GM23338 (cell line): ENCODE measurements around the gene KRT37. TPM values are rescaled to one million over a fixed set of nuclear protein-coding genes. Genes with fewer than 3 reads are reported as not detected.

ENCODE experiments used
- ATAC-seq: fragments of 200-7000 bp; cut with Tn5 transposase; 3 replicates; pipeline ENCODE4 v1.9.1; 2020
- DNase-seq: peaks from one replicate; pipeline ENCODE4 v3.0.0-alpha.2; 2015; ENCODE audit warnings: low spot score
- H2AFZ ChIP-seq: fragments of 200-600 bp; sonication (generic); 2 replicates; pipeline ENCODE4 v1.8.0; 2016; ENCODE audit warnings: antibody characterized with exemption, mild to moderate bottlenecking, moderate library complexity
- H3F3A ChIP-seq: fragments of 200-600 bp; sonication (generic); replicated peaks from 2 replicates; pipeline ENCODE4 v1.8.0; 2017; ENCODE audit warnings: antibody characterized with exemption, mixed run types, low read depth
- H3K27ac ChIP-seq: fragments of 200-600 bp; sonication (generic); 2 replicates; pipeline ENCODE4 v1.6.1; 2016; ENCODE audit warnings: low read depth
- H3K27me3 ChIP-seq: fragments of 200-600 bp; sonication (generic); 2 replicates; pipeline ENCODE4 v1.8.0; 2016; ENCODE audit warnings: mild to moderate bottlenecking, mixed run types, moderate library complexity; ENCODE audit not compliant: insufficient read depth
- H3K36me3 ChIP-seq: fragments of 200-600 bp; sonication (generic); 2 replicates; pipeline ENCODE4 v1.8.0; 2016; ENCODE audit warnings: mild to moderate bottlenecking; ENCODE audit not compliant: insufficient read depth
- H3K4me1 ChIP-seq: fragments of 200-600 bp; sonication (generic); 2 replicates; pipeline ENCODE4 v1.8.0; 2016; ENCODE audit warnings: mild to moderate bottlenecking, moderate library complexity; ENCODE audit not compliant: insufficient read depth
- H3K4me2 ChIP-seq: fragments of 200-600 bp; sonication (generic); 2 replicates; pipeline ENCODE4 v1.7.1; 2017; ENCODE audit warnings: mixed run types
- H3K4me3 ChIP-seq: fragments of 200-600 bp; sonication (generic); 2 replicates; pipeline ENCODE4 v1.6.1; 2016; ENCODE audit warnings: mixed run types
- H3K79me2 ChIP-seq: fragments of 200-600 bp; sonication (generic); replicated peaks from 2 replicates; pipeline ENCODE4 v1.8.0; 2017; ENCODE audit warnings: mild to moderate bottlenecking; ENCODE audit not compliant: insufficient read depth
- H3K9me2 ChIP-seq: fragments of 200-600 bp; sonication (generic); 2 replicates; pipeline ENCODE4 v1.8.0; 2017; ENCODE audit not compliant: insufficient read depth
- H4K20me1 ChIP-seq: fragments of 200-600 bp; sonication (generic); replicated peaks from 2 replicates; pipeline ENCODE4 v1.8.0; 2017; ENCODE audit warnings: mild to moderate bottlenecking; ENCODE audit not compliant: insufficient read depth
- H3K27ac Mint-ChIP-seq: 2 replicates; pipeline ENCODE4 v1.8.0; 2020; ENCODE audit warnings: inconsistent platforms, mild to moderate bottlenecking, moderate library complexity, mixed read lengths
- H3K27me3 Mint-ChIP-seq: 3 replicates; pipeline ENCODE4 v1.8.0; 2022; ENCODE audit warnings: low read depth, mild to moderate bottlenecking, moderate library complexity, mixed read lengths, inconsistent platforms; ENCODE audit not compliant: insufficient read depth, poor library complexity
- H3K36me3 Mint-ChIP-seq: 3 replicates; pipeline ENCODE4 v1.8.0; 2021; ENCODE audit warnings: low read depth, mild to moderate bottlenecking, inconsistent platforms, moderate library complexity, mixed read lengths
- H3K4me1 Mint-ChIP-seq: 3 replicates; pipeline ENCODE4 v1.8.0; 2020; ENCODE audit warnings: mild to moderate bottlenecking, inconsistent platforms, mixed read lengths
- H3K4me3 Mint-ChIP-seq: 3 replicates; pipeline ENCODE4 v1.8.0; 2021; ENCODE audit warnings: moderate library complexity, mild to moderate bottlenecking, inconsistent platforms, mixed read lengths
- H3K9me3 Mint-ChIP-seq: 3 replicates; pipeline ENCODE4 v1.8.0; 2020; ENCODE audit warnings: moderate library complexity, mild to moderate bottlenecking, inconsistent platforms, mixed read lengths
- CREB1 ChIP-seq: fragments of 250-450 bp; sonication (Bioruptor Pico); IDR thresholded peaks from 2 replicates; pipeline ENCODE4 v1.5.0; 2020; ENCODE audit warnings: low read depth, mild to moderate bottlenecking, moderate library complexity
- CTCF ChIP-seq, 2 experiments: fragments of 200-600 bp in 1 of 2; sonication (generic) in 1 of 2; conservative IDR thresholded peaks; 2 replicates each; pipeline versions ENCODE4 v1.5.1 to v1.6.1; 2016 to 2017; ENCODE audit warnings: antibody characterized with exemption in 2 of 2, low read depth in 2 of 2, mild to moderate bottlenecking in 2 of 2, moderate library complexity in 1 of 2
- ETS1 ChIP-seq: IDR thresholded peaks from 2 replicates; pipeline ENCODE4 v1.6.1; 2016; ENCODE audit warnings: antibody characterized with exemption
- EZH2 ChIP-seq: fragments of 200-600 bp; sonication (generic); IDR thresholded peaks from one replicate; pipeline ENCODE4 v1.8.0; 2017; ENCODE audit warnings: antibody characterized with exemption, mild to moderate bottlenecking, low read depth; ENCODE audit not compliant: unreplicated experiment
- EZH2phosphoT487 ChIP-seq: fragments of 200-600 bp; sonication (generic); IDR thresholded peaks from one replicate; pipeline ENCODE4 v1.8.1; 2018; ENCODE audit warnings: antibody characterized with exemption; ENCODE audit not compliant: unreplicated experiment
- JUNB ChIP-seq: IDR thresholded peaks from one replicate; pipeline ENCODE4 v1.6.1; 2016; ENCODE audit warnings: antibody characterized with exemption; ENCODE audit not compliant: unreplicated experiment
- NANOG ChIP-seq: IDR thresholded peaks from 2 replicates; pipeline ENCODE4 v1.6.1; 2016; ENCODE audit warnings: antibody characterized with exemption, borderline replicate concordance
- POLR2AphosphoS5 ChIP-seq: IDR thresholded peaks from 2 replicates; pipeline ENCODE4 v1.6.1; 2016; ENCODE audit warnings: antibody characterized with exemption, low read depth
- REST ChIP-seq: IDR thresholded peaks from one replicate; pipeline ENCODE4 v1.6.1; 2018; ENCODE audit warnings: antibody characterized with exemption; ENCODE audit not compliant: unreplicated experiment
- STAT1 ChIP-seq: IDR thresholded peaks from one replicate; pipeline ENCODE4 v1.6.1; 2016; ENCODE audit warnings: antibody characterized with exemption; ENCODE audit not compliant: unreplicated experiment
- ZNF114 ChIP-seq: fragments of 250-450 bp; sonication (Bioruptor Pico); IDR thresholded peaks from 2 replicates; pipeline ENCODE4 v1.5.0; 2020; ENCODE audit warnings: mild to moderate bottlenecking, moderate library complexity
- ZNF331 ChIP-seq: fragments of 250-450 bp; sonication (Bioruptor Pico); IDR thresholded peaks from 2 replicates; pipeline ENCODE4 v1.5.0; 2020; ENCODE audit warnings: low read depth, mild to moderate bottlenecking, moderate library complexity
- ZNF462 ChIP-seq: fragments of 250-450 bp; sonication (Bioruptor Pico); IDR thresholded peaks from 2 replicates; pipeline ENCODE4 v1.5.0; 2020; ENCODE audit warnings: mild to moderate bottlenecking, moderate library complexity
- polyA plus RNA-seq: library from polyadenylated mRNA; unstranded; fragments of >200 nt; fragmentation: Nextera tagmentation; extraction: Ambion mirVana; gene quantifications from 2 replicates; pipeline ENCODE4 v1.2.1, GENCODE V29; 2016
- total RNA-seq: library from RNA; depleted of rRNA; stranded (reverse); fragments of >200 nt; shearing (Covaris generic); gene quantifications from 2 replicates; pipeline ENCODE4 v1.2.3, GENCODE V29; 2014

Gene KRT37
- total and polyA plus RNA-seq, 2 experiments from 2014 or later = not detected

- H4K20me1 ChIP-seq = no peaks in the 10 kb centered on the region
- Mint-ChIP-seq H3K4me1 (no peaks in the 10 kb centered on the region), H3K27ac (no peak overlapping the region), H3K4me3 (no peak overlapping the region), H3K9me3 (no peaks in the 10 kb centered on the region), H3K36me3 (no peaks in the 10 kb centered on the region), H3K27me3 (no peaks in the 10 kb centered on the region)
- no peaks in the 10 kb centered on the region for H3F3A ChIP-seq
- TF ChIP-seq ZNF462 (CRISPR knock-in tag) (no peak), NANOG (no peak), CTCF (conservative IDR thresholded peaks at IDR 0.05; ENCODE audit: low read depth in 2 of 2) (no peak), REST (no peak), ZNF331 (CRISPR knock-in tag) (no peak), EZH2 (no peak), ZNF114 (CRISPR knock-in tag) (no peak), JUNB (no peak), STAT1 (no peak), CREB1 (no peak), EZH2phosphoT487 (no peak), POLR2AphosphoS5 (no peak), ETS1 (no peak)
- H3K4me2 ChIP-seq = no peak overlapping the region
- ATAC-seq = no peak
- H3K4me3 ChIP-seq = no peak overlapping the region
- DNase-seq = no peak
- H3K79me2 ChIP-seq = no peaks in the 10 kb centered on the region
- no peaks in the 10 kb centered on the region for H3K27me3 ChIP-seq
- no peaks in the 10 kb centered on the region for H3K36me3 ChIP-seq
- H2AFZ ChIP-seq = no peak overlapping the region
- no peaks in the 10 kb centered on the region for H3K4me1 ChIP-seq
- H3K27ac ChIP-seq = no peak overlapping the region
- H3K9me2 ChIP-seq = peaks cover 9% of the 10 kb centered on the region
Observed at GRCh38 chr17:41393294-41393693, 31.1 kb downstream of the KRT37 start.
